GM10847 (cell line): ENCODE results near the gene TRIM17.

Experiments
- POLR2A ChIP-seq: IDR thresholded peaks from 2 replicates; pipeline ENCODE4 v1.6.1; 2011; ENCODE audit not compliant: insufficient read length; ENCODE audit errors: extremely low read depth

The TRIM17 gene

DNA sequence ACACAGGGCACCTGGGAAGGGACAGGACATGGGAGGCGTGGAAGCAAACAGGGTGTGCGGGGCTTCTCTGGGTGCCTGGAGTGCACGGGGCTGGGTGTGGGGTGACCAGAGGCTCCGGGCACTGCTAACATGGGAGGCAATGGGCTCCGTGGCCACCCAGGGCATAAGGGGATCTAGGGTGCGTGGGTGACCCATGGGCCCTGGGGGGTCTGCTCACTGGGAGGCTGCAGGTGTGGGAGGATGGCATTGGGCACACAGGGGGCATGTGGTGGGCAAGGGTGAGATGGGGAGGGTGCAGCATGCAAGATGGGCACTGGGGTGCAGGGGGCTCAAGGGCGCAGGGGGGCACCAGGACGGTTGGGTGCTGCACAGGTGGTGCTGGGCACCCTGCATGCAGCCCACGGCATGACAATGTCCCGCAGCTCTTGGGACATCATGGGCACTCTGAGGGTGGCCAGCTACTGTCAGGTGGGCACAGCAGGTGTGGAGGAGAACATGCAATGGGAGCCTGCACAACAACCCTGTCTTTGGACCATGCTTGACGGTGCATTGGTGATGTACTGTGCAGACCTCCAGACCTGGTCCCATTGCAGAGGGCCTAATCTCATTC lies 25.1 kb downstream of the TRIM17 start:
- no peak for TF ChIP-seq POLR2A

GRCh38 chr1:228390649-228391048 lies 26.0 kb downstream of the TRIM17 start:
- no peak for TF ChIP-seq POLR2A

DNA sequence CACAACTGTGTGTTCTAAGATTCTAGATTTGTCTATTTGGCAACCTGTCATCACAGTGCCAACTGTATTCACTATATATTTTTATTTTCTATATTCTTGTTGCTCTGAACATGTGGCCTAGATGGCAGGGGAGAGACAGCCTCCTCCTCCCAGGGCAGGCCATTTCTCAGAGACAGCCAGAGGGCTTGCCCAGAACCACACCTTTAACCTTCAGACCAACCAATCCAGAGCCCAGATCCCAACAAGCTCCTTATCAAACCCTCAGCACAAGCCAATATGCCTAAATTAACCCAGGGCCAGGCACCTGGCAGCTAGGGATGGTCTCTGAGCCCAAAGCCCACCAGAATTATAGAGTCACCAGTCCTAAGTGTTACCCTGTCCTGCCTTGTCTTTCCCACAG lies 29.3 kb downstream of the TRIM17 start:
- TF ChIP-seq POLR2A, result no peak

- no peak for TF ChIP-seq POLR2A
These were observed 31.4 kb downstream of the TRIM17 start for GRCh38 chr1:228385232-228385631.

- TF ChIP-seq POLR2A, result no peak
These were observed 32.9 kb downstream of the TRIM17 start for GRCh38 chr1:228383773-228384172.

GRCh38 chr1:228381356-228381755 lies 35.3 kb downstream of the TRIM17 start:
- no peak for TF ChIP-seq POLR2A

DNA sequence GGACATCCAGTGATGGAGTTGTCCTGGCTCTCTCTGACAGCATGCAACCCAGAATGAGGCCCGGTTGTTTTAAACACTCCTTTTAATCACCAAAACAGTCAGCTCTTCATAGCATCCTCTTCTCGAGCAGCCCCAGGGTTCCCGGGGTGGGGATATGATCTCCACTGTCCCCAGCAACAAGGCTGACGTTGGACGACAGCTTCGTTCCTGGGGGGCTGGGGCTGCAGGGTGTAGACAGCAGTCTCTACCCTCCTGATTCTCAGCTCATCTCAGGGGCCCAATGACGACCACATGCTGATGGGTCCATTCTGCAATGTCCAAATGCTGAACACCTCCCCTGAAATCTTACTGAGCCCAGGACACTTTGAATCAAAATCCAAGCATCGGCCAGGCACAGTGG lies 37.0 kb downstream of the TRIM17 start:
- TF ChIP-seq POLR2A, result no peak

- no peak for TF ChIP-seq POLR2A
These were observed 37.7 kb downstream of the TRIM17 start for GRCh38 chr1:228378873-228379460.

- TF ChIP-seq POLR2A, result no peak
These were observed 38.4 kb downstream of the TRIM17 start for GRCh38 chr1:228378090-228378872.

DNA sequence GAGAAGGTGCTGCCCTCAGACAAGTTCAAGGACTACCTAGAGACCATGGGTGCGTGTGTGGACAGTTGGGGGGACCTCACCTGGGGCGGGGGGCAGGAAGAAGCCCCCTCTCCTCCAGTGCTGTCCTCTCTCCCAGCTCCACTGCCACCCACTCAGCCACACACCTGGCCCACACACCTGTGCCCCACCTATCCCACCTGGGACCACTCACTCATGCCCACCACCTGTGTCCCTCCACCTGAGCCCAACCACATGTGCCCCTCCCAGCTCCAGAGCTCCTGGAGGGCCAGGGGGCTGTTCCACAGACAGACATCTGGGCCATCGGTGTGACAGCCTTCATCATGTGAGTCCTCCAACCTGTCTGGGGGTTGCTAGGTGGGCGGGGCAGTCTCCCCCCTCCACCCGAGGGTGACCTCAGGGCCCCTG lies 39.0 kb downstream of the TRIM17 start:
- no peak for TF ChIP-seq POLR2A

DNA sequence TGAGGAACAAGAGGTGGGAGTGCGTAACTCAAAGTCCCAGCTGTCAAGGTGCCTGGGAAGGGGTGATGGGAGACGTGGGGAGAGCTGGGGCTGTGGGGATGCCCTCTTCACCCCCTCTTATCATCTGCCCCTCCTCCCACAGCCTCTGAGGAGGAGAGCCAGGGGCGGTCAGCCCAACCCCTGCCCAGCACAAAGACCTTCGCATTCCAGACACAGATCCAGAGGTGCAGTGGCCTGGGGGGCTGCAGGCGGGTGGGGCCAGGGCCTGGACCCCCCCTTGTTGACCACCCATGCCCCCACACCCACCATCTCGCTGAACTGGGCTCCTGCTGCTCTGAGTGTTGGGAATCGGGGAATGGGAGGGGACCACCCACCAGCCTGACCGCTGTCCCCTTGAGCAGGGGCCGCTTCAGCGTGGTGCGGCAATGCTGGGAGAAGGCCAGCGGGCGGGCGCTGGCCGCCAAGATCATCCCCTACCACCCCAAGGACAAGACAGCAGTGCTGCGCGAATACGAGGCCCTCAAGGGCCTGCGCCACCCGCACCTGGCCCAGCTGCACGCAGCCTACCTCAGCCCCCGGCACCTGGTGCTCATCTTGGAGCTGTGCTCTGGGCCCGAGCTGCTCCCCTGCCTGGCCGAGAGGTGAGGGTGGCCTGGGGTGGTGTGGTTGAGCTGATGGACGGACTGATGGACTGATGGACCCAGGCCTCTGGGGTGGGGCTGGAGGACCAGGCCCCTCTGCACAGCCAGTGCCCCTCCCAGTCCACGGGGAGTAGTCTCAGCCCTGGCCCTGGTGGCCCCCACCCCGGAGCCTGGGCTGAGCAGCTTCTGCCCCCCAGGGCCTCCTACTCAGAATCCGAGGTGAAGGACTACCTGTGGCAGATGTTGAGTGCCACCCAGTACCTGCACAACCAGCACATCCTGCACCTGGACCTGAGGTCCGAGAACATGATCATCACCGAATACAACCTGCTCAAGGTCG lies 39.7 kb downstream of the TRIM17 start:
- no peak for TF ChIP-seq POLR2A

GRCh38 chr1:228376262-228376628 lies 40.4 kb downstream of the TRIM17 start:
- TF ChIP-seq POLR2A, result no peak

DNA sequence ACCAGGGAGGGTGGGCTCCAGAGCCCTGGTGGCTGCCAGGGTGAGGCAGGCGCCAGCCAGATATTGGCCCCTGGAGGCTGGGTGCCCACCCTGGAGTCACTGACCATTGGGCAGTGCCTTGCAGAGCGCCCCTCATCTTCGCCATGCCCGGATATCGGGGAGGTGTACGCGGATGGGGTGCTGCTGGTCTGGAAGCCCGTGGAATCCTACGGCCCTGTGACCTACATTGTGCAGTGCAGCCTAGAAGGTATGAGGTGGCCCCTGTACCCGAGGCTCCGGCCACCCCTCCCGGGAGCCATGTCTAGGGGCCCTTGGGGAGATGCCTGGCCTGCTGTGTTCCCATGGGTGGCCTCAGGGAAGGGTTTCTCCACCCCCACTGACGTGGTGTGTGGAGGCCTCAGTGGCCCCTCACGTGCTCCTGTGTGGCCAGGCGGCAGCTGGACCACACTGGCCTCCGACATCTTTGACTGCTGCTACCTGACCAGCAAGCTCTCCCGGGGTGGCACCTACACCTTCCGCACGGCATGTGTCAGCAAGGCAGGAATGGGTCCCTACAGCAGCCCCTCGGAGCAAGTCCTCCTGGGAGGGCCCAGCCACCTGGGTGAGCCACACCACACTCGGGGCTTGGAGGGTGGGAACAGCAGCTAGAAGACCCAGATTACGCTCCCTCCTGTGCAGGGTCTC lies 40.9 kb downstream of the TRIM17 start:
- TF ChIP-seq POLR2A, result no peak

DNA sequence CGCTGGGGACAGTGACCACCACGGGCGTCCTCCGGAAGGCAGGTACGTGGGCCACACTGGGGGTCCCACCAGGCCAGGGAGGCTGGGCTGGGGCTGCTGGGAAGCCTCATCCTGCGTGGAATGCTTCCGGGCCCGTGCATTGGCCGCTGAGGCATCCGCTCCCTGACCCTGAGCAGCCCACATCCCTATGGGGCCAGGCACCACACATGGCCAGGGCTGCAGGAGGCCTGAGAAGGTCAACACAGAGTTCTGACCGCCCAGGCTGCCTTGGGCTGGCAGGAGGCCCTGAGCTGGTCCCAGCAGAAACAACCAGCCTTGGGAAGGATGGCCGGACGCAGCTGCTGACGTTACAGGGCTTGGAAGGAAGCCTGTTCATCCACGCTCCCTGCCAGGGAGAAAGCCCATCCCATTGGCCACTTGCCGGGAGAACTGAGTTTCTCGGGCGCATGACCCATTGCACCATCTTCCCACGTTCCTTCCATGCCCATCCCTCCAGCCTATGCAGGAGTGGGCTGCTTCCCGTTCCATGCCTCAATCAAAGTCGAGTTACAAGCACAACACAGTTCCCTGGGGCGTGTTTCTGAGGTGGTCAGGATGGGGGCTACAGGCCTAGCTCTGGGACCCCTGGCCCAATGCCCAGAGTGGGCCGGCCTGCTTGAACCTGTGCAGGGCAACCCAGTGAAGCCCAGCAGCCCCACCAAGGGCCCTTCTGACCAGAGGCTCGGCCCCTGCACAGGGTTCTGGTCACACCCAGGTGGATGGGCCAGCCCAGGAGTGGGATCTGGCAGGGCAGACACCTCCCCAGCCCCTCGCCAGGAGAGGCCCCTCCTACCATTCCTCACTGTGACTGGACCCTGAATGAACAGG lies 41.7 kb downstream of the TRIM17 start:
- TF ChIP-seq POLR2A, result no peak
